ENCODE measurements around the gene EMILIN3.

DNA sequence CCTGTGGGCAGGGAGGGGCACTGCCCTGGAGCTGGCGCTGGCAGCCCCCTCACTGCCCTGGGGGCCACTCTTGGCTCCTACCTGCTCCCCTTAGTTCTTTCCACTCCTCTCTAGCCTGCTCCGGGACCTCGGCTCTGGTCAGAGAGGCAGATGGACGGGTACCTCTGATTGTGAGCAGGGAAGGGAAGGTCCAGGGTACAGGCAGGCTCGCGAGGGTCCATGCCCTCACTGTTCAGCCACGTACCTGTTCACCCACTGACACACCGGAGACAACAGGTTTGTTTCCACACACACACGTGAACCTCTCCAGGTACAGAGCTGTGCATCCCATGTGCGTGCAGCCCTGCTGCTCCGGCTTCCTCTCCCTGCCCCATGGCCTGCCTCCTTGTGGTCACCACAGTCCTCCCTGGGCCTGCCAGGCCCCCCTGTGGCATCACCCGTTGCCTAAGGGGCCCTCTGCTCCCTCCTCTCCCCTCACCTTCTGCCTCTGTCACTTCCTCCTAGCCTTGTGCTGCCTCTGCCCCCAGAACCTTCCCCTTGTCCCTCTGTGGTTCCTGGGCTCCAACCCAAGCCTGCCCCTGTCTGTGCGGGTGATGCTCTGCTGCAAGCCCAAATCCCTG lies 2.3 kb downstream of the EMILIN3 start:
- no peak for TF ChIP-seq POLR2A (IDR thresholded peaks at IDR 0.05; ENCODE audit: low read length)
- TF ChIP-seq GATA1 (IDR thresholded peaks at IDR 0.05; ENCODE audit: low read depth, low read length) = no peak

All from erythroblast (primary cell).